GM20000 (cell line): ENCODE data around the gene XYLT1.

Source experiments
- DNase-seq: peaks from one replicate; pipeline ENCODE4 v3.0.0; 2012; ENCODE audit warnings: low spot score
- CTCF ChIP-seq: IDR thresholded peaks from 2 replicates; pipeline ENCODE4 v1.5.1; 2012; ENCODE audit warnings: mild to moderate bottlenecking, control low read depth; ENCODE audit errors: extremely low read depth, missing control alignments

XYLT1 gene

GRCh38 chr16:17223576-17223975 lies 247.2 kb downstream of the XYLT1 start:
- DNase-seq: no peak
- TF ChIP-seq CTCF: no peak

GRCh38 chr16:17222871-17223401 lies 247.8 kb downstream of the XYLT1 start:
- no peak for DNase-seq
- no peak for TF ChIP-seq CTCF

GRCh38 chr16:17219991-17220390 lies 250.8 kb downstream of the XYLT1 start:
- no peak for TF ChIP-seq CTCF
- no peak for DNase-seq

- no peak for DNase-seq
- TF ChIP-seq CTCF: no peak
These were observed 254.8 kb downstream of the XYLT1 start for GRCh38 chr16:17215936-17216335.

- no peak for TF ChIP-seq CTCF
- no peak for DNase-seq
These were observed 255.5 kb downstream of the XYLT1 start for GRCh38 chr16:17215306-17215705.

- no peak for DNase-seq
- no peak for TF ChIP-seq CTCF
These were observed 256.8 kb downstream of the XYLT1 start for GRCh38 chr16:17213974-17214373.

GRCh38 chr16:17213025-17213424 lies 257.7 kb downstream of the XYLT1 start:
- DNase-seq: no peak
- TF ChIP-seq CTCF: no peak
